Activated T-helper 17 cell treated with anti-CD3 and anti-CD28 coated beads, Interleukin-2, amount 50 U/mL, for 72 hours (primary cell): ENCODE data around the gene TRAPPC5. TPM values are rescaled to one million over a fixed set of nuclear protein-coding genes. Genes with fewer than 3 reads are reported as not detected.

ENCODE experiments used
- ATAC-seq: fragments of 150-1000 bp; cut with Tn5 transposase; replicated peaks from 2 replicates; pipeline ENCODE4 v1.10.0; 2021; ENCODE audit warnings: mild to moderate bottlenecking, moderate library complexity
- H3K27ac Mint-ChIP-seq: one replicate; pipeline ENCODE4 v1.8.0; 2022; ENCODE audit warnings: mixed read lengths
- H3K27me3 Mint-ChIP-seq: one replicate; pipeline ENCODE4 v1.8.0; 2022; ENCODE audit warnings: mixed read lengths
- H3K36me3 Mint-ChIP-seq: one replicate; pipeline ENCODE4 v1.8.0; 2022; ENCODE audit warnings: low read depth, mild to moderate bottlenecking, mixed read lengths
- H3K4me1 Mint-ChIP-seq: one replicate; pipeline ENCODE4 v1.8.0; 2022; ENCODE audit warnings: mixed read lengths
- H3K4me3 Mint-ChIP-seq: one replicate; pipeline ENCODE4 v1.8.0; 2022; ENCODE audit warnings: mild to moderate bottlenecking, mixed read lengths
- H3K9me3 Mint-ChIP-seq: one replicate; pipeline ENCODE4 v1.8.0; 2022; ENCODE audit warnings: mixed read lengths
- total RNA-seq, 2 donors: library from RNA; stranded (reverse); gene quantifications; one replicate each; pipeline ENCODE4 v1.2.3, GENCODE V29; 2022

The TRAPPC5 gene
- total RNA-seq, 2 donors from 2014 or later = 61.8 to 82.5 TPM

- Mint-ChIP-seq H3K4me3 (no peak overlapping the region), H3K9me3 (no peaks in the 10 kb centered on the region), H3K4me1 (peaks cover 14% of the 10 kb centered on the region), H3K27ac (no peak overlapping the region), H3K27me3 (peaks cover 11% of the 10 kb centered on the region), H3K36me3 (no peaks in the 10 kb centered on the region)
- no peak for ATAC-seq
Measured at GRCh38 chr19:7697721-7698287, 17.2 kb downstream of the TRAPPC5 start.

- no peaks in the 10 kb centered on the region for H3K9me3 Mint-ChIP-seq
- peaks cover 14% of the 10 kb centered on the region for H3K4me1 Mint-ChIP-seq
- peak overlapping the region; percentile 55 for H3K4me3 Mint-ChIP-seq
- H3K27ac Mint-ChIP-seq = peak overlapping the region; percentile 89
- no peak for ATAC-seq
- no peaks in the 10 kb centered on the region for H3K36me3 Mint-ChIP-seq
- peaks cover 11% of the 10 kb centered on the region for H3K27me3 Mint-ChIP-seq
Measured at GRCh38 chr19:7698583-7698982, 17.9 kb downstream of the TRAPPC5 start.

GRCh38 chr19:7699003-7699402 lies 18.4 kb downstream of the TRAPPC5 start:
- Mint-ChIP-seq H3K9me3 (no peaks in the 10 kb centered on the region), H3K4me1 (peaks cover 14% of the 10 kb centered on the region), H3K36me3 (no peaks in the 10 kb centered on the region), H3K27ac (peak overlapping the region; percentile 89), H3K27me3 (peaks cover 11% of the 10 kb centered on the region), H3K4me3 (peak overlapping the region; percentile 55)
- ATAC-seq = no peak

GRCh38 chr19:7699417-7700401 lies 19.1 kb downstream of the TRAPPC5 start:
- peaks cover 11% of the 10 kb centered on the region for H3K27me3 Mint-ChIP-seq
- H3K4me3 Mint-ChIP-seq = peak overlapping the region; percentile 55
- ATAC-seq = peak; percentile 90
- H3K27ac Mint-ChIP-seq = peak overlapping the region; percentile 89
- peaks cover 14% of the 10 kb centered on the region for H3K4me1 Mint-ChIP-seq
- H3K36me3 Mint-ChIP-seq = no peaks in the 10 kb centered on the region
- no peaks in the 10 kb centered on the region for H3K9me3 Mint-ChIP-seq

GRCh38 chr19:7701049-7701653 lies 20.5 kb downstream of the TRAPPC5 start:
- no peak overlapping the region for H3K4me3 Mint-ChIP-seq
- no peak overlapping the region for H3K27ac Mint-ChIP-seq
- peaks cover 11% of the 10 kb centered on the region for H3K27me3 Mint-ChIP-seq
- H3K4me1 Mint-ChIP-seq = peaks cover 22% of the 10 kb centered on the region
- ATAC-seq = no peak
- H3K36me3 Mint-ChIP-seq = no peaks in the 10 kb centered on the region
- H3K9me3 Mint-ChIP-seq = no peaks in the 10 kb centered on the region

GRCh38 chr19:7701654-7702457 lies 21.2 kb downstream of the TRAPPC5 start, which contains the start of gene FCER2:
Gene FCER2 (minus strand): TSS chr19:7702131. CDS start chr19:7699760, 2,371 bp downstream.
- Mint-ChIP-seq H3K4me1 (peaks cover 29% of the 10 kb centered on the region), H3K27me3 (peaks cover 8% of the 10 kb centered on the region), H3K36me3 (no peaks in the 10 kb centered on the region), H3K4me3 (no peak within 1 kb of the TSS), H3K27ac (peak within 1 kb of the TSS; percentile 57), H3K9me3 (no peaks in the 10 kb centered on the region)
- ATAC-seq = no peak

- no peak for ATAC-seq
Measured at GRCh38 chr19:7703332-7703731, 22.7 kb downstream of the TRAPPC5 start.

GRCh38 chr19:7704280-7705060 lies 23.8 kb downstream of the TRAPPC5 start:
- no peaks in the 10 kb centered on the region for H3K27me3 Mint-ChIP-seq
- no peak overlapping the region for H3K27ac Mint-ChIP-seq
- H3K4me3 Mint-ChIP-seq = no peak overlapping the region
- H3K4me1 Mint-ChIP-seq = peaks cover 25% of the 10 kb centered on the region
- no peaks in the 10 kb centered on the region for H3K9me3 Mint-ChIP-seq
- ATAC-seq = no peak
- no peaks in the 10 kb centered on the region for H3K36me3 Mint-ChIP-seq

More at GRCh38 chr19:7703332-7703731, 22.7 kb downstream of the TRAPPC5 start:
- Mint-ChIP-seq H3K4me1 (peaks cover 32% of the 10 kb centered on the region), H3K9me3 (no peaks in the 10 kb centered on the region), H3K4me3 (no peak overlapping the region), H3K36me3 (no peaks in the 10 kb centered on the region), H3K27ac (no peak overlapping the region), H3K27me3 (peaks cover 3% of the 10 kb centered on the region)

GRCh38 chr19:7705387-7706187 lies 25.0 kb downstream of the TRAPPC5 start:
- Mint-ChIP-seq H3K4me3 (peak overlapping the region; percentile 56), H3K9me3 (no peaks in the 10 kb centered on the region), H3K27me3 (no peaks in the 10 kb centered on the region), H3K27ac (peak overlapping the region; percentile 71), H3K36me3 (no peaks in the 10 kb centered on the region), H3K4me1 (peaks cover 17% of the 10 kb centered on the region)
- ATAC-seq = peak; percentile 96

- H3K4me1 Mint-ChIP-seq = peaks cover 17% of the 10 kb centered on the region
- no peaks in the 10 kb centered on the region for H3K9me3 Mint-ChIP-seq
- H3K27me3 Mint-ChIP-seq = no peaks in the 10 kb centered on the region
- no peak for ATAC-seq
- no peaks in the 10 kb centered on the region for H3K36me3 Mint-ChIP-seq
- H3K27ac Mint-ChIP-seq = peak overlapping the region; percentile 71
- peak overlapping the region; percentile 56 for H3K4me3 Mint-ChIP-seq
Measured at GRCh38 chr19:7706188-7706954, 25.7 kb downstream of the TRAPPC5 start.

GRCh38 chr19:7706955-7707456 lies 26.4 kb downstream of the TRAPPC5 start:
- Mint-ChIP-seq H3K4me3 (peak overlapping the region; percentile 56), H3K27me3 (no peaks in the 10 kb centered on the region), H3K9me3 (no peaks in the 10 kb centered on the region), H3K4me1 (peaks cover 17% of the 10 kb centered on the region), H3K36me3 (no peaks in the 10 kb centered on the region), H3K27ac (peak overlapping the region; percentile 71)
- ATAC-seq = no peak

- H3K9me3 Mint-ChIP-seq = no peaks in the 10 kb centered on the region
- H3K4me3 Mint-ChIP-seq = no peak overlapping the region
- H3K27ac Mint-ChIP-seq = no peak overlapping the region
- peaks cover 17% of the 10 kb centered on the region for H3K4me1 Mint-ChIP-seq
- H3K27me3 Mint-ChIP-seq = no peaks in the 10 kb centered on the region
- H3K36me3 Mint-ChIP-seq = no peaks in the 10 kb centered on the region
- no peak for ATAC-seq
Measured at GRCh38 chr19:7709932-7710460, 29.4 kb downstream of the TRAPPC5 start.
